Hippocampal formation (tissue), 2 donors: ENCODE data around the gene PVALB.
A peak's percentile ranks its signal among the peaks of the same experiment; 100 is the strongest.

ENCODE experiments used
- DNase-seq, 2 donors: peaks; one replicate each; lab custom pipeline; 2025; lab: John Stamatoyannopoulos, UW

PVALB gene

GRCh38 chr22:36816636-36817524 lies at the start of gene PVALB:
TSS of gene PVALB (minus strand) at chr22:36817035. CDS start at chr22:36817005, 30 bp downstream.
- no peak for DNase-seq

- DNase-seq = no peak
These were observed 48.5 kb upstream of the PVALB start for GRCh38 chr22:36865346-36865745.

GRCh38 chr22:36864454-36865215 lies 47.8 kb upstream of the PVALB start:
- no peak for DNase-seq

- no peak for DNase-seq
These were observed 47.1 kb upstream of the PVALB start for GRCh38 chr22:36863979-36864378.

- no peak for DNase-seq
These were observed 46.4 kb upstream of the PVALB start for GRCh38 chr22:36863281-36863680.

GRCh38 chr22:36862251-36863242 lies 45.7 kb upstream of the PVALB start:
- no peak for DNase-seq

GRCh38 chr22:36860821-36861659 lies 44.2 kb upstream of the PVALB start, which contains the start of gene NCF4:
TSS of gene NCF4 (plus strand) at chr22:36861006. CDS start at chr22:36861172, 166 bp downstream.
- peak in 1 of 2 donors; percentile 42 for DNase-seq

GRCh38 chr22:36860438-36860820 lies 43.6 kb upstream of the PVALB start:
- no peak for DNase-seq

GRCh38 chr22:36860017-36860416 lies 43.2 kb upstream of the PVALB start:
- DNase-seq = no peak

- DNase-seq = no peak
These were observed 42.1 kb upstream of the PVALB start for GRCh38 chr22:36858966-36859365.

- DNase-seq = no peak
These were observed 41.3 kb upstream of the PVALB start for GRCh38 chr22:36858156-36858555.

GRCh38 chr22:36856792-36857135 lies 39.9 kb upstream of the PVALB start:
- DNase-seq = no peak

- peak; percentile 81 to 83 for DNase-seq
These were observed 39.4 kb upstream of the PVALB start for GRCh38 chr22:36856121-36856791.

GRCh38 chr22:36855478-36855877 lies 38.6 kb upstream of the PVALB start:
- DNase-seq = no peak

GRCh38 chr22:36853407-36854099 lies 36.7 kb upstream of the PVALB start:
- DNase-seq = peak in 1 of 2 donors; percentile 40

GRCh38 chr22:36852056-36852973 lies 35.5 kb upstream of the PVALB start:
- DNase-seq = no peak

GRCh38 chr22:36850682-36851081 lies 33.8 kb upstream of the PVALB start:
- no peak for DNase-seq

GRCh38 chr22:36850056-36850455 lies 33.2 kb upstream of the PVALB start:
- DNase-seq = no peak

- no peak for DNase-seq
These were observed 30.1 kb upstream of the PVALB start for GRCh38 chr22:36846949-36847348.
